ENCODE results near the gene GPX4. TPM values are rescaled to one million over a fixed set of nuclear protein-coding genes. Genes with fewer than 3 reads are reported as not detected.

Gene GPX4
- total RNA-seq, 1 experiment from 2014 or later, result 355 TPM

GRCh38 chr19:1084024-1084868 lies 19.5 kb upstream of the GPX4 start:
- H3K23me2 ChIP-seq (ENCODE audit: insufficient read length, low read depth, low read length, poor library complexity, severe bottlenecking), result no peaks in the 10 kb centered on the region
- H3K27ac Mint-ChIP-seq, result no peak overlapping the region
- no peak overlapping the region for H2BK20ac ChIP-seq (ENCODE audit: low read depth, low read length, poor library complexity, severe bottlenecking)
- no peak overlapping the region for H2BK120ac ChIP-seq (ENCODE audit: low read depth, low read length, poor library complexity, severe bottlenecking)
- no CpG with 5 or more reads among the region's 43 CpGs for WGBS (ENCODE audit: extremely low coverage, insufficient read length, low lambda C conversion rate)
- H3T11ph ChIP-seq (ENCODE audit: low read length), result no peak overlapping the region
- H3K79me1 ChIP-seq (ENCODE audit: insufficient read depth, low read depth, low read length, poor library complexity, severe bottlenecking), result no peaks in the 10 kb centered on the region
- peaks cover 14 to 46% (median 43%) of the 10 kb centered on the region in 3 experiments; a peak in 6 of 7 replicates for H3K36me3 Mint-ChIP-seq (ENCODE audit: insufficient read depth in 1 of 3, low read depth in 3 of 3)
- H3K14ac ChIP-seq (ENCODE audit: insufficient read depth, low read length), result no peak overlapping the region
- no peak for DNase-seq
- no peaks in the 10 kb centered on the region for H3K27me3 ChIP-seq (ENCODE audit: insufficient read depth, low read length)
- TF ChIP-seq CTCF (conservative IDR thresholded peaks at IDR 0.05), result no peak
- no peak overlapping the region for H3K18ac ChIP-seq (ENCODE audit: insufficient read length, low read depth, low read length)
- no peaks in the 10 kb centered on the region for H3K79me2 ChIP-seq (ENCODE audit: insufficient read depth, low read length)
- H3K4me1 Mint-ChIP-seq, result peaks cover 3 to 9% of the 10 kb centered on the region in 2 experiments; a peak in 2 of 4 replicates
- no peak overlapping the region for H3K27ac ChIP-seq (ENCODE audit: insufficient read length, low read depth, low read length)
- no peak overlapping the region for H4K91ac ChIP-seq (ENCODE audit: insufficient read length, low read depth, low read length)
- no peak overlapping the region for H3K4me2 ChIP-seq (ENCODE audit: insufficient read depth, insufficient read length, low read length)
- H3K4ac ChIP-seq (ENCODE audit: low read depth, low read length), result no peak overlapping the region
- no peaks in the 10 kb centered on the region for H3K4me1 ChIP-seq (ENCODE audit: insufficient read depth, low read length)
- no peak overlapping the region for H3K23ac ChIP-seq (ENCODE audit: insufficient read length, low read depth, low read length)
- peaks cover 1% of the 10 kb centered on the region for H3K27me3 Mint-ChIP-seq (ENCODE audit: low read depth)
- H3K4me3 Mint-ChIP-seq, result peak overlapping the region in 1 of 2 experiments; percentile 73; a peak in 2 of 5 replicates
- H3K9me3 Mint-ChIP-seq, result no peaks in the 10 kb centered on the region
- H2BK15ac ChIP-seq (ENCODE audit: low read depth, low read length), result no peak overlapping the region
- no peak overlapping the region for H2AFZ ChIP-seq (ENCODE audit: low read length)
- no peaks in the 10 kb centered on the region for H4K20me1 ChIP-seq (ENCODE audit: control insufficient read depth, insufficient read depth, insufficient read length)
- H2BK5ac ChIP-seq (ENCODE audit: insufficient read length, low read length), result no peak overlapping the region
- H4K8ac ChIP-seq (replicated peaks; ENCODE audit: insufficient read length, low read depth, low read length), result no peak overlapping the region
- H2BK12ac ChIP-seq (ENCODE audit: insufficient read length, low read depth, low read length), result no peak overlapping the region
- no peak overlapping the region for H3K9ac ChIP-seq (ENCODE audit: extremely low read depth, insufficient read length, low read length)
- no peak overlapping the region for H2AK5ac ChIP-seq (ENCODE audit: insufficient read length, low read length)
- H4K5ac ChIP-seq (ENCODE audit: insufficient read length, low read depth, low read length), result no peak overlapping the region
- H3K56ac ChIP-seq (ENCODE audit: insufficient read length, low read depth, low read length), result no peak overlapping the region
- H3K9me3 ChIP-seq (ENCODE audit: control insufficient read depth, low read depth, low read length), result no peaks in the 10 kb centered on the region
